Gastrocnemius medialis (tissue), 4 donors: ENCODE data around the gene ABHD17A. TPM values are rescaled to one million over a fixed set of nuclear protein-coding genes. Genes with fewer than 3 reads are reported as not detected.
A peak's percentile ranks its signal among the peaks of the same experiment; 100 is the strongest.

Source experiments
- ATAC-seq, 2 donors: fragments of 150-250 bp; one replicate each; pipeline ENCODE4 v1.9.1; 2016
- DNase-seq, 2 donors: peaks; one replicate each; pipeline ENCODE4 v3.0.0-alpha.2; 2019
- H3K27ac ChIP-seq, 4 donors: fragments of 200-600 bp; sonication (generic); 1 replicate in 1 of 4; 2 replicates in 3 of 4; pipeline ENCODE4 v1.5.1; 2016 to 2018; ENCODE audit warnings: mild to moderate bottlenecking in 2 of 4, moderate library complexity in 1 of 4
- H3K27me3 ChIP-seq, 3 donors: fragments of 200-600 bp; sonication (generic) in 2 of 3; 1 replicate in 1 of 3; 2 replicates in 2 of 3; pipeline versions ENCODE4 v1.5.1 to v1.6.0; 2016 to 2019; ENCODE audit warnings: mild to moderate bottlenecking in 1 of 3, moderate library complexity in 1 of 3
- H3K36me3 ChIP-seq, 2 donors: fragments of 200-600 bp; sonication (generic) in 1 of 2; one replicate each; pipeline ENCODE4 v1.5.1; 2017 to 2018
- H3K4me1 ChIP-seq, 2 donors: fragments of 200-600 bp; sonication (generic) in 1 of 2; one replicate each; pipeline ENCODE4 v1.5.1; 2016 to 2017; ENCODE audit warnings: mild to moderate bottlenecking in 2 of 2
- H3K4me3 ChIP-seq, 4 donors: fragments of 200-600 bp; sonication (generic) in 3 of 4; 1 replicate in 1 of 4; 2 replicates in 3 of 4; pipeline ENCODE4 v1.5.1; 2016 to 2019; ENCODE audit warnings: mild to moderate bottlenecking in 2 of 4
- H3K9me3 ChIP-seq, 3 donors: fragments of 200-600 bp; sonication (generic) in 2 of 3; 1 replicate in 1 of 3; 2 replicates in 2 of 3; pipeline ENCODE4 v1.5.1; 2016 to 2019
- CTCF ChIP-seq, 5 experiments: fragments of 450-650 bp in 3 of 5; fragments of 200-600 bp in 2 of 5; sonication (generic) in 2 of 5; IDR thresholded peaks in 4 of 5; conservative IDR thresholded peaks in 1 of 5; 1 replicate in 4 of 5; 2 replicates in 1 of 5; pipeline ENCODE4 v1.5.1; 2016 to 2019; ENCODE audit warnings: antibody characterized with exemption in 5 of 5, mild to moderate bottlenecking in 3 of 5, moderate library complexity in 3 of 5
- POLR2A ChIP-seq, 2 donors: fragments of 450-650 bp; IDR thresholded peaks; one replicate each; pipeline ENCODE4 v1.6.1; 2017; ENCODE audit warnings: antibody characterized with exemption in 2 of 2, mild to moderate bottlenecking in 2 of 2, moderate library complexity in 2 of 2
- in situ Hi-C, 4 donors: fragments of 200-750 bp; cut with MboI; loops; one replicate each; pipeline versions ENCODE4 v1.15.0 to v1.8.0; 2017; ENCODE audit warnings: low sequenced_read_pairs in 4 of 4
- intact Hi-C: fragments of 100-400 bp; cut with DNase I; formaldehyde crosslinking; loops from one replicate; pipeline ENCODE4 v1.15.1; 2023; ENCODE audit warnings: low total_unique reads
- total RNA-seq, 4 donors: library from RNA; depleted of rRNA; stranded (reverse); fragments of >200 nt; gene quantifications; one replicate each; pipeline versions ENCODE4 v1.1.0 to v1.2.3, GENCODE V29; 2016

ABHD17A gene
- total RNA-seq, 4 donors from 2014 or later = 49.4 to 87.7 (median 70.8) TPM

DNA sequence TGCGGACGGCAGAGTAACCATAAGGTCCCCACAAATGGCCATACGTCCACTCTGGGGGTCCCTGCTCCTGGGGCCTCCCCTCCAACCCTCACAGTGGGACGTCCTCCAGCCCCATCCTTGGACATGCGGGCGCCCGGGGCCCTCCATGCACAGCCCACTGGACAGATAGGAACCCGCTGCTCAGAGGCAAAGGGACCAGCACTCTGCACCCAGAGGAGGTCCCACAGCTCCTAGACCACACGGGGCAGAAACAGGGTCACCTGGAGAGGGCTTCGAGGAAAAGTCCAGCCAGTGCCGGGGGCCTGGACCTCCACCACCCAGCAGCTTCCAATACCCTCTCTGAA lies 48.1 kb downstream of the ABHD17A start:
- no peak for TF ChIP-seq POLR2A (IDR thresholded peaks at IDR 0.05)
- TF ChIP-seq CTCF (IDR thresholded peaks at IDR 0.05 in 4 of 5, conservative IDR thresholded peaks at IDR 0.05 in 1 of 5) = no peak
- Histone ChIP-seq H3K4me3 (no peak overlapping the region), H3K9me3 (no peaks in the 10 kb centered on the region), H3K4me1 (peaks cover 0 to 44% of the 10 kb centered on the region in 2 donors), H3K27ac (no peak overlapping the region), H3K36me3 (no peaks in the 10 kb centered on the region), H3K27me3 (no peaks in the 10 kb centered on the region)
- DNase-seq (no peak), ATAC-seq (peak in 1 of 2 donors; percentile 9)
- intact Hi-C loops = no loop called here
- in situ Hi-C loops = no loop called here

- no peak overlapping the region for H3K27ac ChIP-seq
- no peaks in the 10 kb centered on the region for H3K9me3 ChIP-seq
- no peak for TF ChIP-seq CTCF (IDR thresholded peaks at IDR 0.05 in 4 of 5, conservative IDR thresholded peaks at IDR 0.05 in 1 of 5)
- TF ChIP-seq POLR2A (IDR thresholded peaks at IDR 0.05) = no peak
- peaks cover 0 to 42% of the 10 kb centered on the region in 2 donors for H3K4me1 ChIP-seq
- no peaks in the 10 kb centered on the region for H3K27me3 ChIP-seq
- H3K4me3 ChIP-seq = no peak overlapping the region
- intact Hi-C loops = no loop called here
- no peaks in the 10 kb centered on the region for H3K36me3 ChIP-seq
- ATAC-seq (no peak), DNase-seq (no peak)
- in situ Hi-C loops = no loop called here
Observed at GRCh38 chr19:1836458-1837221, 48.7 kb downstream of the ABHD17A start.

- ATAC-seq (no peak), DNase-seq (no peak)
- no peaks in the 10 kb centered on the region for H3K27me3 ChIP-seq
- no peak for TF ChIP-seq POLR2A (IDR thresholded peaks at IDR 0.05)
- no peak for TF ChIP-seq CTCF (IDR thresholded peaks at IDR 0.05 in 4 of 5, conservative IDR thresholded peaks at IDR 0.05 in 1 of 5)
- no peak overlapping the region for H3K27ac ChIP-seq
- no peaks in the 10 kb centered on the region for H3K9me3 ChIP-seq
- peaks cover 0 to 27% of the 10 kb centered on the region in 2 donors for H3K4me1 ChIP-seq
- in situ Hi-C loops (no loop called here), intact Hi-C loops (no loop called here)
- H3K36me3 ChIP-seq = no peaks in the 10 kb centered on the region
- H3K4me3 ChIP-seq = no peak overlapping the region
Observed at GRCh38 chr19:1833540-1833939, 51.8 kb downstream of the ABHD17A start.

DNA sequence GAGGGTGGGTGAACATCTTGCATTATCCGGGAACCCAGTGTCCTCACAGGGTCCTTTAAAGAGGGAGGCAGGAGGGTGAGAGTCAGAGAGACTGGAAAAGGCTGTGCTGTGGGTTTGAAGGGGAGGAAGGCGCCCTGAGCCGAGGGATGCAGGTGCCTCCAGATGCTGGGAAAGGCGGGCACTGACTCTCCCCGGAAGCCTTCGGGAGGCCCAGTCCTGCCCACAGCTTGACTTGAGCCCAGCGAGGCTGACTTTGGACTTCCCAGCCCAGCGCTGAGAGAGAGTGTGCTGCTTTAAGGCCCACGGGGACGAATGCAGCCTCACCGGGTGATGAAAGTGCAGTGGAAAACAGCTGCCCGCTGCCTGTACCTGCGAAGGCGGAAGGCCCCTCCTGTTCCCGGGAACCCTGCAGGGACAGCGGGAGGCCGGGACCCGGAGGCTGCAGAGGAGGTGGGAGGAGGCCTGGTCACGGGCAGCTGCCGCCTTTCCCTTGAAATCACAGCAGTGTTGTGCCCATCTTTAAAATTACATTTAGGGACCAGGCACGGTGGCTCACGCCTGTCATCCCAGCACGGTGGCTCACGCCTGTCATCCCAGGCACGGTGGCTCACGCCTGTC lies 53.1 kb downstream of the ABHD17A start:
- Histone ChIP-seq H3K4me3 (no peak overlapping the region), H3K9me3 (no peaks in the 10 kb centered on the region), H3K27ac (no peak overlapping the region), H3K36me3 (peaks cover 0 to 9% of the 10 kb centered on the region in 2 donors), H3K27me3 (no peaks in the 10 kb centered on the region), H3K4me1 (peaks cover 0 to 19% of the 10 kb centered on the region in 2 donors)
- no peak for ATAC-seq
- intact Hi-C loops (no loop called here), in situ Hi-C loops (no loop called here)
- DNase-seq = no peak
- TF ChIP-seq POLR2A (IDR thresholded peaks at IDR 0.05) (no peak), CTCF (IDR thresholded peaks at IDR 0.05 in 4 of 5, conservative IDR thresholded peaks at IDR 0.05 in 1 of 5) (no peak)
